Brain microvascular endothelial cell (primary cell): ENCODE measurements around the gene TTC33.

Source experiments
- DNase-seq: peaks from one replicate; pipeline ENCODE4 v3.0.0-alpha.2; 2020
- H3K27ac ChIP-seq: fragments of 250-450 bp; sonication (Bioruptor Pico); 2 replicates; pipeline ENCODE4 v1.5.1; 2020; ENCODE audit warnings: mild to moderate bottlenecking, moderate library complexity
- H3K27me3 ChIP-seq: fragments of 250-450 bp; sonication (Bioruptor Pico); replicated peaks from 2 replicates; pipeline ENCODE4 v1.5.1; 2020; ENCODE audit warnings: mild to moderate bottlenecking
- H3K36me3 ChIP-seq: fragments of 250-450 bp; sonication (Bioruptor Pico); replicated peaks from 2 replicates; pipeline ENCODE4 v1.5.1; 2020; ENCODE audit warnings: mild to moderate bottlenecking
- H3K4me3 ChIP-seq: 2 replicates; pipeline ENCODE4 v1.5.1; 2011; ENCODE audit warnings: low read depth, mild to moderate bottlenecking, control low read depth, low read length, moderate library complexity
- CTCF ChIP-seq: IDR thresholded peaks from 2 replicates; pipeline ENCODE4 v1.5.1; 2011; ENCODE audit warnings: low read depth, mild to moderate bottlenecking, moderate library complexity, low read length, control low read depth, inconsistent platforms; ENCODE audit errors: missing control alignments
- in situ Hi-C: cut with HindIII; loops from 2 replicates; pipeline ENCODE4 v1.10.0; 2017; ENCODE audit warnings: low sequenced_read_pairs, low pct_ligation_motif_present

TTC33 gene

GRCh38 chr5:40518485-40518917 lies 237.3 kb downstream of the TTC33 start:
- peak; percentile 55 for DNase-seq
- in situ Hi-C loops, result no loop called here
- H3K27ac ChIP-seq, result no peak overlapping the region
- no peaks in the 10 kb centered on the region for H3K27me3 ChIP-seq
- no peak overlapping the region for H3K4me3 ChIP-seq
- TF ChIP-seq CTCF, result no peak
- no peaks in the 10 kb centered on the region for H3K36me3 ChIP-seq

GRCh38 chr5:40515476-40515875 lies 240.3 kb downstream of the TTC33 start:
- no peak for TF ChIP-seq CTCF
- Histone ChIP-seq H3K36me3 (no peaks in the 10 kb centered on the region), H3K27ac (no peak overlapping the region), H3K4me3 (no peak overlapping the region), H3K27me3 (no peaks in the 10 kb centered on the region)
- DNase-seq, result peak; percentile 3
- in situ Hi-C loops, result no loop called here

GRCh38 chr5:40514976-40515375 lies 240.8 kb downstream of the TTC33 start:
- no peak for TF ChIP-seq CTCF
- no peak overlapping the region for H3K27ac ChIP-seq
- in situ Hi-C loops, result no loop called here
- H3K27me3 ChIP-seq, result no peaks in the 10 kb centered on the region
- DNase-seq, result no peak
- H3K36me3 ChIP-seq, result no peaks in the 10 kb centered on the region
- H3K4me3 ChIP-seq, result no peak overlapping the region

GRCh38 chr5:40511801-40512200 lies 244.0 kb downstream of the TTC33 start:
- no peak for TF ChIP-seq CTCF
- Histone ChIP-seq H3K27me3 (no peaks in the 10 kb centered on the region), H3K4me3 (no peak overlapping the region), H3K27ac (no peak overlapping the region), H3K36me3 (no peaks in the 10 kb centered on the region)
- in situ Hi-C loops, result no loop called here
- no peak for DNase-seq

GRCh38 chr5:40507095-40507494 lies 248.7 kb downstream of the TTC33 start:
- no peak overlapping the region for H3K4me3 ChIP-seq
- no peaks in the 10 kb centered on the region for H3K27me3 ChIP-seq
- H3K27ac ChIP-seq, result no peak overlapping the region
- no peak for TF ChIP-seq CTCF
- in situ Hi-C loops, result no loop called here
- DNase-seq, result no peak
- no peaks in the 10 kb centered on the region for H3K36me3 ChIP-seq

- no peak for TF ChIP-seq CTCF
- H3K27ac ChIP-seq, result no peak overlapping the region
- H3K36me3 ChIP-seq, result no peaks in the 10 kb centered on the region
- DNase-seq, result no peak
- H3K27me3 ChIP-seq, result no peaks in the 10 kb centered on the region
- in situ Hi-C loops, result no loop called here
- H3K4me3 ChIP-seq, result no peak overlapping the region
Measured at GRCh38 chr5:40505031-40505430, 250.7 kb downstream of the TTC33 start.
